Measurements from ENCODE around the gene PDE7B. TPM values are rescaled to one million over a fixed set of nuclear protein-coding genes. Genes with fewer than 3 reads are reported as not detected.

PDE7B gene
- total and polyA plus RNA-seq, 2 of the 13 experiments (the other 11 are each of a cell fraction or from before 2014, with no cell fraction given): not detected

- Histone ChIP-seq H3K4me2 (ENCODE audit: low read depth, low read length) (no peak overlapping the region), H3K9ac (ENCODE audit: insufficient read depth, low read depth, low read length) (no peak overlapping the region), H3K4me1 (ENCODE audit: insufficient read depth, low read length) (no peaks in the 10 kb centered on the region), H3K27me3 (ENCODE audit: control insufficient read depth in 1 of 2, insufficient read depth in 2 of 2, low read length in 2 of 2) (no peaks in the 10 kb centered on the region), H4K20me1 (ENCODE audit: insufficient read depth, low read length) (no peaks in the 10 kb centered on the region), H3K27ac (ENCODE audit: extremely low read length, insufficient read depth, low read length) (no peak overlapping the region), H3K79me2 (ENCODE audit: insufficient read depth, low read length) (no peaks in the 10 kb centered on the region), H3K9me3 (ENCODE audit: low read length) (no peaks in the 10 kb centered on the region), H2AFZ (ENCODE audit: low read length) (no peak overlapping the region), H3K36me3 (replicated peaks in 1 of 2; ENCODE audit: control insufficient read depth in 1 of 2, insufficient read depth in 2 of 2, low read length in 2 of 2) (no peaks in the 10 kb centered on the region), H3K4me3 (replicated peaks in 1 of 3; ENCODE audit: insufficient read depth in 1 of 3, low read depth in 2 of 3, low read length in 3 of 3) (no peak overlapping the region)
- no peak for TF ChIP-seq TBL1XR1 (IDR thresholded peaks at IDR 0.05; ENCODE audit: borderline replicate concordance, low read length, partially characterized antibody)
- TF ChIP-seq, protein P1, sequence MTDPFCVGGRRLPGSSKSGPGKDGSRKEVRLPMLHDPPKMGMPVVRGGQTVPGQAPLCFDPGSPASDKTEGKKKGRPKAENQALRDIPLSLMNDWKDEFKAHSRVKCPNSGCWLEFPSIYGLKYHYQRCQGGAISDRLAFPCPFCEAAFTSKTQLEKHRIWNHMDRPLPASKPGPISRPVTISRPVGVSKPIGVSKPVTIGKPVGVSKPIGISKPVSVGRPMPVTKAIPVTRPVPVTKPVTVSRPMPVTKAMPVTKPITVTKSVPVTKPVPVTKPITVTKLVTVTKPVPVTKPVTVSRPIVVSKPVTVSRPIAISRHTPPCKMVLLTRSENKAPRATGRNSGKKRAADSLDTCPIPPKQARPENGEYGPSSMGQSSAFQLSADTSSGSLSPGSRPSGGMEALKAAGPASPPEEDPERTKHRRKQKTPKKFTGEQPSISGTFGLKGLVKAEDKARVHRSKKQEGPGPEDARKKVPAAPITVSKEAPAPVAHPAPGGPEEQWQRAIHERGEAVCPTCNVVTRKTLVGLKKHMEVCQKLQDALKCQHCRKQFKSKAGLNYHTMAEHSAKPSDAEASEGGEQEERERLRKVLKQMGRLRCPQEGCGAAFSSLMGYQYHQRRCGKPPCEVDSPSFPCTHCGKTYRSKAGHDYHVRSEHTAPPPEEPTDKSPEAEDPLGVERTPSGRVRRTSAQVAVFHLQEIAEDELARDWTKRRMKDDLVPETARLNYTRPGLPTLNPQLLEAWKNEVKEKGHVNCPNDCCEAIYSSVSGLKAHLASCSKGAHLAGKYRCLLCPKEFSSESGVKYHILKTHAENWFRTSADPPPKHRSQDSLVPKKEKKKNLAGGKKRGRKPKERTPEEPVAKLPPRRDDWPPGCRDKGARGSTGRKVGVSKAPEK (CRISPR knock-in tag; IDR thresholded peaks at IDR 0.05; ENCODE audit: borderline replicate concordance): no peak
- TF ChIP-seq PCBP1 (IDR thresholded peaks at IDR 0.05; ENCODE audit: borderline replicate concordance, low read depth, low read length): no peak
- no peak for TF ChIP-seq MED13 (CRISPR knock-in tag; IDR thresholded peaks at IDR 0.05)
- no peak for TF ChIP-seq SNAI1 (CRISPR knock-in tag; IDR thresholded peaks at IDR 0.05; ENCODE audit: borderline replicate concordance)
- TF ChIP-seq SMAD3 (CRISPR knock-in tag; IDR thresholded peaks at IDR 0.05): no peak
- TF ChIP-seq, protein P2, sequence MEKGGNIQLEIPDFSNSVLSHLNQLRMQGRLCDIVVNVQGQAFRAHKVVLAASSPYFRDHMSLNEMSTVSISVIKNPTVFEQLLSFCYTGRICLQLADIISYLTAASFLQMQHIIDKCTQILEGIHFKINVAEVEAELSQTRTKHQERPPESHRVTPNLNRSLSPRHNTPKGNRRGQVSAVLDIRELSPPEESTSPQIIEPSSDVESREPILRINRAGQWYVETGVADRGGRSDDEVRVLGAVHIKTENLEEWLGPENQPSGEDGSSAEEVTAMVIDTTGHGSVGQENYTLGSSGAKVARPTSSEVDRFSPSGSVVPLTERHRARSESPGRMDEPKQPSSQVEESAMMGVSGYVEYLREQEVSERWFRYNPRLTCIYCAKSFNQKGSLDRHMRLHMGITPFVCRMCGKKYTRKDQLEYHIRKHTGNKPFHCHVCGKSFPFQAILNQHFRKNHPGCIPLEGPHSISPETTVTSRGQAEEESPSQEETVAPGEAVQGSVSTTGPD (CRISPR knock-in tag; IDR thresholded peaks at IDR 0.05): no peak
- no peak for TF ChIP-seq ARID5B (CRISPR knock-in tag; IDR thresholded peaks at IDR 0.05)
- TF ChIP-seq, protein P3, sequence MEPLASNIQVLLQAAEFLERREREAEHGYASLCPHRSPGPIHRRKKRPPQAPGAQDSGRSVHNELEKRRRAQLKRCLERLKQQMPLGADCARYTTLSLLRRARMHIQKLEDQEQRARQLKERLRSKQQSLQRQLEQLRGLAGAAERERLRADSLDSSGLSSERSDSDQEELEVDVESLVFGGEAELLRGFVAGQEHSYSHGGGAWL (CRISPR knock-in tag; IDR thresholded peaks at IDR 0.05): no peak
- 59% methylated on average over 4 of the region's 4 CpGs for WGBS (ENCODE audit: low lambda C conversion rate)
- ChIA-PET CTCF (ENCODE audit: low intra/inter-chr PET ratio, low total read pairs) (no interaction called here), POLR2A (no interaction called here)
- DNase-seq (ENCODE audit: low spot score): no peak
- no peak for FAIRE-seq
- in situ Hi-C loops (cut with HindIII; ENCODE audit: extremely low pct_ligation_motif_present, low pct_unique_long_range_greater_than_20kb) (no loop called here), intact Hi-C loops (cut with micrococcal nuclease; ENCODE audit: unreplicated experiment) (no loop called here)
- ATAC-seq: no peak
- no TSS peak for BruUV-seq (replicated peaks)
Measured at GRCh38 chr6:135839121-135839520, 12.4 kb upstream of the PDE7B start.
